GM04503 (cell line): ENCODE data around the gene ISG15.
"Not testable (repeated sequence)": the region's sequence is repeated elsewhere in the genome, so short reads cannot be mapped to it uniquely, and the experiment has no call there.

ENCODE experiments used
- DNase-seq: peaks from one replicate; pipeline ENCODE4 v3.0.0-alpha.2; 2012; ENCODE audit warnings: low read depth

Gene ISG15

DNA sequence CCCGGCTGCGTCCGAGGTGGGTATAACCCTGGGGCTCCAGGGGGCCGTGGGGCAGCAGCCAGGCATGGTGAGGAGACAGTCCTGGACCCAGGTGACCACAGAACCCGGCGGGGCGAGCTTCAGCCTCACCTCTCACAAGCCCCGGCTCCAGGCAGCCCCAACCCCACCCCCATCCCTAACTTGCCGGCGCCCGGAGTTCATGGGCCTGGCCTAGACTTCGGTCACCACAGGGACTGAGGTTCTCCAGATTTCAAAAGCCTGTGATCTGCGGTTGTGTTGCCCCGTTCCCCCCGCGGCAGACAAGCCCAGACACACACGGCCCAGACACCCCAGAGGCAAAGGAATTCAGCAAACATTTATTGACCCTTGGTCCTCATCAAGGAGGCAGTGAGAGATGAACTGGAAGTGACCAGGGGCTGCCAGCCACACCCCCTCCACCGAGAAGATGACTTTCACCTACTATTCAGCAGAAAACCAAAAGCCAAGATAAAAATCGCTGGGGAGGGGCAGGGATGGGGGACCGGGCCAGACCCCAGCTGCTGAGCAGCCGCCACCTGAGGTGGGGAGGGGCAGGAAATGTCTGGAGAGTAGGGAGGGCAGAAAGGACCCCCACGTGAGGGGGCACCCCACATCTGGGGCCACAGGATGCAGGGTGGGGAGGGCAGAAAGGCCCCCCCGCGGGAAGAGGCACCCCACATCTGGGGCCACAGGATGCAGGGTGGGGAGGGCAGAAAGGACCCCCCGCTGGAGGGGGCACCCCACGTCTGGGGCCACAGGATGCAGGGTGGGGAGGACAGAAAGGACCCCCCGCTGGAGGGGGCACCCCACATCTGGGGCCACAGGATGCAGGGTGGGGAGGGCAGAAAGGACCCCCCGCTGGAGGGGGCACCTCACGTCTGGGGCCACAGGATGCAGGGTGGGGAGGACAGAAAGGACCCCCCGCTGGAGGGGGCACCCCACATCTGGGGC lies 17.3 kb upstream of the ISG15 start:
- DNase-seq, result no peak

DNA sequence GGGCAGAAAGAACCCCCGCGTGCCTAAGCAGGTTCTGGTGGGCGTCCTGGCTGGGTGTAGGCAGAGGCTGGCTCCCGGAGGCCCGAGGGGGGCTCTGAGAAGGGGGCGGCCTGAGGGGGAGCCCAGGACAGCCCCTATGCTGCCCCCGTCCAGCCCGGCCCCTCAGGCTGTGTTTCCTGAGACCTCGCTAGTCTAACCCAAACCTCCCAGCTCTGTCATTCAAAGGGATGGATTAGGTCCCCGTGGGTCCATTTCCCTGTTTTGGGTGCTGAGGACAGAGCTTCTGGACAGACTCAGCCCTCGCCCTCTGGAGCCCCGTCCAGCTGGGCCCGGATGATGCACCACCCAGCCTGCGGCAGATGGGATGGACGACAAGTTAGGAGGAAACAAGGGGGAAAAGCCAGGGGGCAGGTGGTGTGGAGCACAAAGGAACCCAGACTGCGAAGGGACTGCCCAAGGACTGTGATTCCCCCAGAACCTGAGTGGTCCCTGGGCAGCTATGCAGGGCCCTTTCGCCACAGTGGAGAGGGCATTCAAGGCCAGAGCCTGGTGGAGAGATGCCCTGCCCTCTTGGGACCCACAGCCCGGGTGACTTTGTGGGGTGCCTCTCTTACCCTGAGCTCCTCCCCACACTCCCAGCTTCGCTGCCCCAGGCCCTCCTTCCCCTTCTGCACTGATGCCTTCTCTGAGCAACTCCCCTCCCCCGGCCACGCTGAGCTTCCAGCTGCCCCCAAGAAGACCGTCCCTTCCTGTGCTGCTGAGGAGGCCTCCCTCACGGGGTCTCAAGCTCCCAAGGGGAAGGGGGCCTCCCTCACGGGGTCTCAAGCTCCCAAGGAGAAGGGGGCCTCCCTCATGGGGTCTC lies 16.2 kb upstream of the ISG15 start:
- no peak for DNase-seq

DNA sequence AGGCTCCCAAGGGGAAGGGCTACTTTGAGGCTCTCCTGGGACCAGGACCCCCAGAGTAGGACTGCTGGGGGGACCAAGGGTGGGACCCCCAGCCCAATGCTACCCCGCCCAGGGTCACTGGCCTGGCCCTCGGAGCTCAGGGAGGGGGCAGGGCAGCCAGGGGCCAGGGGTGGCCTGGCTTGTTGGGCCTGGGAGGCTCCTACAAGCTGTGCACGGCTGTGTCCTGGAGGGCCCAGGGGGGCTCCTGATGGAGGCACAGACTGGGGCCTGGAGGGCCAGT lies 15.6 kb upstream of the ISG15 start:
- no peak for DNase-seq

- DNase-seq, result no peak
These were observed 15.1 kb upstream of the ISG15 start for GRCh38 chr1:997993-998744.

GRCh38 chr1:998745-998994 lies 14.6 kb upstream of the ISG15 start:
- no peak for DNase-seq

- DNase-seq, result no peak
These were observed 14.1 kb upstream of the ISG15 start for GRCh38 chr1:998995-999724.

- DNase-seq, result no peak
These were observed 13.5 kb upstream of the ISG15 start, which contains the start of gene HES4 for GRCh38 chr1:999725-1000356. HES4 (minus strand) TSS chr1:1000097; CDS start chr1:999973, 124 bp downstream.

GRCh38 chr1:1000357-1001056 lies 12.8 kb upstream of the ISG15 start:
- no peak for DNase-seq

DNA sequence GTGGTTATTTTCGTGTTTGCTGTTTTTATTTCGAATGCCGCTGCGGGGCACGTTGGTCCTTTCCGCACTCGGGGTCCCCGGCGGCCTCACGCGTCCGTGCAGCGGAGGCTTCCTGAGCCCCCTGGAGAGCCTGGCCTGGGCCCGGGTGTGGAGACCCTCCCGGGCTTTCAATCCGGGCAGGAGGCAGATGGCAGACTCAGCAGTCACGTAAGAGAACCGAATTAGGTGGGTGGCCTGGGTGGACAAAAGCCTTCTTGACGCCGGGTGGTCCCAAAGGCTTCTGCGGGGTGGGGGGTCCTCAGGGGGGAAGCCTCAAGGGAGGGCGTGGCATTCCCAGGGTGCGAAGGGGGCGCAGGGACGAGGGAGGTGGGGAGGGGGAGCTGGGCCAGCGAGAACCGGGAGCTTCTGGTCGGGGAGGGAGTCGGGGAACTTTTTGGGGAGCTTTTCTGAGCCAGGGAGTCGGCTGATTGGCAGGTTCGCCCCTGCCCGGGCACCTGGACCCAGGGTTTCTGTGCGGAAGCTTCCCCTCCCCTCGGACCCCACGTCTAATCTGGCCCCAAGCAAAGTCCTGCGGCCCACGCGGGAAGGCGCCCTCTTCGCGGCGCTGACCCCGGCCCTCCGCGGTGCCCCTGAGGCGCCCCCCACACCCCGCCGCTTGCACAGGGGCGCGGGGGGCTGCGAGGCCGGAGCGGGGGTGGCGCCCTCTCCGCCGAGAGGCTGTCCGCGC lies 12.1 kb upstream of the ISG15 start:
- DNase-seq, result no peak

DNA sequence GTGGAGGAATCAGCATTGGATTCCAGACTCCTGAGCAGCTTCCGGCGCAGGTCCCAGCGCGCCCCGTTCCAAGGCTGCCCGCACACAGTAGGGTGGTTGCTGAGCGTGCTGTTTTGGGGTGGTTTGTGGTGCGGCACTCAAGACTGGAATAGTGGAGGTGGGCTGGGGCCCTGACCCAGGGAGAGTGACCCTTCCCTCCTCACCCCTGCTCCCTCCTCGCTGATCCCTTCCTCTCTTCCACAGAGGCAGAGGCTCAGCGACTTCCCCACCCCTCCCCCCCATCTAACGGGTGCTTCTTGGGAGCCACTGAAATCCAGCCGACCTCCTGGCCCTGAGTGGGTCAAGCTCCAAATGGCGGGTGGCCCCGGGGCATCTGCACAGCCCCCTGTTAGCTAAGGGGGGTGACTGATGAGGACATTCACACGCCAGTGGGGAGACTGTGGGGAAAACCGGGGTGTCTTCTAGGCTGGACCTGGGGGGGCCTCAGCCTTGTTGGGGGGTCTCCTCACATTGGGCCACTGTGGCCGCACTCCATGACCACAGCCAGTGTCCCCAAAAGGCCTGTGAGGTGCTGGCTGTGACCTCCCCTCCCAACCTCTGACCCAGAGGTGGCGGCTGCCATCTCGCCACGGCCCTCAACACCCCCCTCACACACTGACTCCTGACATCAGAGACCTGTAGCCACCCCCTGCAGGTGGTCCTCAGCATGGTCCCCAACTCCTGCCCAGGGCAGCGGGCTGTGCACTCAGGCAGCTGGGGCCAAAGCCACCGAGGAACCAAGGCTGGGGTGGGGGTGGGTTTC lies 9.5 kb upstream of the ISG15 start:
- no peak for DNase-seq

DNA sequence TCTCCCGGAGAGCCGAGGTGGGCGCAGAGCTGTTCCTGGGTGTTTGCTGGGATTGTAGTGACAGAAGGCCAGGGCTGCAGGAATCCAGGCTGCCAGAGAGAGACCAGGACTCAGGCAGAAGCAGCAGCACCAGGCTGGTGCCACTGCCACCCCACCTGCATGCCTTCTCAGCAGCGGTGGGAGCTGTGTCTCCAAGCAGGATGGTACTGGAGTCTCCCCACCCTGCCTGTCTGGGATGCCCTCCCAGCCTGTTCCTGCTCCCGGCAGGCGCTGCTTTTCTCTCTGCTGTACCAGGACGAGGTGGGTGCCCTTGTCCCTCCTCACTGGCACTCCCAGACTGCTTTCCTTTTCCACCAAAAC lies 8.9 kb upstream of the ISG15 start:
- no peak for DNase-seq

GRCh38 chr1:1004780-1005697 lies 8.3 kb upstream of the ISG15 start:
- no peak for DNase-seq

- no peak for DNase-seq
These were observed 7.5 kb upstream of the ISG15 start for GRCh38 chr1:1005774-1006304.

DNA sequence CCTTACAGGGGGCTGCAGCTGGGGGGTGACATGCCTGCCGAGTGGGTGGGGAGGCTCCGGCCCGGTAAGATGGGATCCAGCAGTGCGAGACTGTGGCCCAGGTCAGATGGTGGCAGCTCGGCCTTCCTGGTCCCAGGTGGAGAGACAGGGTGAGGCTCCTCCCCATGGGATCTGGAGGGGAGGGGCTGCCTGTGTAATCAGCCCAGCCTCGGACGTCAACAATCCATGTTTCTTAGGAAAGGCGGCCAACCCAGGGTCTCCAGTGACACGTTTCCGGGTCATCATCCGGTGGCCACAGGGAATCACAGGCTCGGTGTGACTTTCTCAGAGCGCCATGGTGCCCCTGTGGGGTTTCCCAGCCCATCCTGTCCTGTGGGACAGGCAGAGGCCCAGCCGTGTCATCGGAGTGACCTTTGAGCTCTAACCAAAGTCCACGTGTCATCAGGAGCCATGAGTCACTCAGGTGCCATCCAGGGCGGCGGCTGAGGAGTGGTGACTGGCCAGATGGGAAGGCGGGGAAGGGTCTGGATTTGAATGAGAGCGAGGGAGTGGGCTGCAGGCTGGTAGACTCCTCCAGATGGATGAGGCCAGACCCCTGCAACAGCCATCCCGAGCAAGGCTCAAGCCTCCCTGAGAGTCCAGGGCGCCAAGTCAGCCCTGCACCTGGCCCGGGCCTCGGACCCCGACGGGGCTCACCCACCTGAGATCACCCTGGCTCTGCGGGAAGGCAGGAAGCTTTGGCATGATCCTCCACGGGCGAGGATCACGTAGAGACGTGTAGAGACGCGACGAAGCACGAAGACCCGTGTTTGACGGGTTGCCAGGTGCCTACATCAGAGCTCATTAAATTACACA lies 6.8 kb upstream of the ISG15 start:
- no peak for DNase-seq

- DNase-seq, result not testable (repeated sequence)
These were observed 3.2 kb upstream of the ISG15 start for GRCh38 chr1:1010131-1010530.

GRCh38 chr1:1011396-1011949 lies 1.8 kb upstream of the ISG15 start:
- no peak for DNase-seq

DNA sequence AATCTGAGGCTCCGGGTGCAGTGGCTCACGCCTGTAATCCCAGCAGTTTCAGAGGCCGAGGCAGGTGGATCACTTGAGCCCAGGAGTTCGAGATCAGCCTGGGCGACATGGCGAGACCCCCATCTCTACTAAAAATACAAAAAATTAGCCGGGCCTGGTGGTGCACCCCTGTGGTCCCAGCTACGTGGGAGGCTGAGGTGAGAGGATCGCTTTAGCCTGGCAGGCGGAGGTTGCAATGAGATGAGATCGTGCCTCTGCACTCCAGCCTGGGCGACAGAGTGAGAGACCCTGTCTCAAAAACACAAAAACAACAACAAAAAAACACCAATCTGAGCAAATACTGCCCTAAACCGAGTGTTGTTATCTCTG lies 577 bp upstream of the ISG15 start:
- not testable (repeated sequence) for DNase-seq
